Superior temporal gyrus (tissue), 1 donor: ENCODE measurements around the gene STOML2.

Experiments used
- DNase-seq: peaks from one replicate; pipeline ENCODE4 v3.0.0-alpha.2; 2016; ENCODE audit errors: extremely low spot score

Gene STOML2

GRCh38 chr9:35107297-35108290, 4.7 kb upstream of the STOML2 start:
- DNase-seq: no peak

GRCh38 chr9:35106343-35106730, 3.4 kb upstream of the STOML2 start:
- DNase-seq: no peak

- no peak for DNase-seq
Observed at GRCh38 chr9:35105571-35106342, 2.8 kb upstream of the STOML2 start.

- DNase-seq: no peak
Observed at GRCh38 chr9:35105126-35105525, 2.2 kb upstream of the STOML2 start.

GRCh38 chr9:35104586-35104985, 1.7 kb upstream of the STOML2 start:
- no peak for DNase-seq

GRCh38 chr9:35103660-35104191, 795 bp upstream of the STOML2 start:
- DNase-seq: no peak

- DNase-seq: no peak
Observed at GRCh38 chr9:35102465-35102768, 514 bp downstream of the STOML2 start.

GRCh38 chr9:35097573-35097972, 5.4 kb downstream of the STOML2 start:
- no peak for DNase-seq

GRCh38 chr9:35096035-35096849, 6.7 kb downstream of the STOML2 start, which contains the start of gene PIGO:
Gene PIGO, minus strand, starts transcription at chr9:35096591. Its CDS starts 1,026 bp downstream, at chr9:35095565.
- DNase-seq: peak; percentile 86

- DNase-seq: no peak
Observed at GRCh38 chr9:35091536-35091935, 11.4 kb downstream of the STOML2 start.

GRCh38 chr9:35089434-35089833, 13.5 kb downstream of the STOML2 start:
- DNase-seq: no peak

GRCh38 chr9:35085078-35085477, 17.9 kb downstream of the STOML2 start:
- no peak for DNase-seq

- peak; percentile 92 for DNase-seq
Observed at GRCh38 chr9:35079426-35080341, 23.2 kb downstream of the STOML2 start, which contains the start of gene FANCG. Gene FANCG, minus strand, starts transcription at chr9:35079942. Its CDS starts 418 bp downstream, at chr9:35079524.

- DNase-seq: no peak
Observed at GRCh38 chr9:35079041-35079425, 23.9 kb downstream of the STOML2 start.

GRCh38 chr9:35078066-35078465, 24.9 kb downstream of the STOML2 start:
- no peak for DNase-seq

- DNase-seq: no peak
Observed at GRCh38 chr9:35076848-35077247, 26.1 kb downstream of the STOML2 start.

GRCh38 chr9:35075358-35075757, 27.6 kb downstream of the STOML2 start:
- no peak for DNase-seq

GRCh38 chr9:35074791-35075190, 28.1 kb downstream of the STOML2 start:
- no peak for DNase-seq

- DNase-seq: no peak
Observed at GRCh38 chr9:35074141-35074540, 28.8 kb downstream of the STOML2 start.

GRCh38 chr9:35073279-35073612, 29.7 kb downstream of the STOML2 start:
- no peak for DNase-seq
